PC-9 (cell line): ENCODE data around the gene FBXO2.

Source experiments
- CTCF ChIP-seq: fragments of 200-600 bp; sonication (generic); conservative IDR thresholded peaks from 2 replicates; pipeline ENCODE4 v1.6.1; 2017; ENCODE audit warnings: mixed run types, antibody characterized with exemption, mild to moderate bottlenecking, moderate library complexity
- EZH2 ChIP-seq: fragments of 200-600 bp; sonication (generic); IDR thresholded peaks from 2 replicates; pipeline ENCODE4 v1.8.0; 2017; ENCODE audit warnings: antibody characterized with exemption, low read depth

GRCh38 chr1:11682799-11683198 lies 28.6 kb upstream of the FBXO2 start:
- TF ChIP-seq CTCF, result no peak
- no peak for TF ChIP-seq EZH2
